HFFc6 (cell line): ENCODE measurements around the gene IL4I1. TPM values are rescaled to one million over a fixed set of nuclear protein-coding genes. Genes with fewer than 3 reads are reported as not detected.
A peak's percentile ranks its signal among the peaks of the same experiment; 100 is the strongest.

Experiments used
- DNase-seq: peaks from one replicate; pipeline ENCODE4 v3.0.0-alpha.2; 2018
- H3K27ac Mint-ChIP-seq: 2 replicates; pipeline ENCODE4 v1.8.0; 2020; ENCODE audit warnings: mild to moderate bottlenecking, mixed read lengths
- H3K27me3 Mint-ChIP-seq: 2 replicates; pipeline ENCODE4 v1.8.0; 2021; ENCODE audit warnings: mild to moderate bottlenecking, moderate library complexity, mixed read lengths; ENCODE audit not compliant: insufficient read depth
- H3K36me3 Mint-ChIP-seq: 2 replicates; pipeline ENCODE4 v1.8.0; 2021; ENCODE audit warnings: low read depth, mixed read lengths
- H3K4me1 Mint-ChIP-seq: 2 replicates; pipeline ENCODE4 v1.8.0; 2020; ENCODE audit warnings: low read depth, mixed read lengths
- H3K4me3 Mint-ChIP-seq: 2 replicates; pipeline ENCODE4 v1.8.0; 2020; ENCODE audit warnings: mild to moderate bottlenecking, moderate library complexity, mixed read lengths
- H3K9me3 Mint-ChIP-seq: 2 replicates; pipeline ENCODE4 v1.8.0; 2020; ENCODE audit warnings: mild to moderate bottlenecking, mixed read lengths
- total RNA-seq, 6 experiments: library from RNA; stranded (reverse); fragmentation: NEBNext Ultra II Directional; extraction: Animal tissue kit (Norgen Biotek cat#: 25700); gene quantifications; 2 replicates in 1 of 6; 3 replicates in 5 of 6; pipeline ENCODE4 v1.2.3, GENCODE V29; 2021
- TF ChIP-seq, protein P1 (sequence below): fragments of 200-600 bp; sonication (generic); IDR thresholded peaks from 2 replicates; pipeline ENCODE4 v1.5.0; 2021; ENCODE audit warnings: antibody characterized with exemption, mild to moderate bottlenecking

IL4I1 gene
- total RNA-seq, 6 experiments from 2014 or later, result 0.24 to 0.48 (median 0.41) TPM; not detected in 1

DNA sequence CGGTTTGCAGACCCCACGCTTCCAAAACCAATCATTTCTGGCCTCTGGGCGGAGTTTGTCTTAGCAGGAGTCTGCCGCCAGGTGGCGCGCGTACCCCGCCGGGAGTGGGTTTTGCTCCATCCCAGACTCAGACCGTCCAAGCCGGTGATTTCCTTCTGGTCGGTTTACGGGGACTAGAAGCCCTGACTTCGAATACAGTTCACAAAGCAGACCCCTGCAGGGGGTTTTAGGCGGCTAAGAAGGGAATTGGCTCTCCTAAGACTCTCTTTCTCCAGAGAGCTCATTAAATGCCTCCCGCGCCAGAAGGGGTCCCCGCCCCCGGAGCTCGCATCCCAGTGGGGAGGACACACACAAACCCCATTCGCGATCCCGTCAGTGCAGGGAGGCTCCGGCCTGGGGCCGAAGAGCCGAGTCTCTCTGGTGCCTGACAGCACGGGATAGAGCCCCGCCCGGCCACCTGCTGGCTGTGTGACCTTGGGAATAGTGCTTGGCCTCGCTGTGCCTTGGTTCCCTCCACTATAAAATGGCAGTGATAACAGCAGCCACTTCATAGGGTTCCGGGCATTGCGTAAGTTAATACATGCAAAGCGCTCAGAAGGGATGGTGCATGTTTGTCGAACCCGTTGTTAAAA is 41.2 kb upstream of the IL4I1 start:
- TF ChIP-seq, protein P1, sequence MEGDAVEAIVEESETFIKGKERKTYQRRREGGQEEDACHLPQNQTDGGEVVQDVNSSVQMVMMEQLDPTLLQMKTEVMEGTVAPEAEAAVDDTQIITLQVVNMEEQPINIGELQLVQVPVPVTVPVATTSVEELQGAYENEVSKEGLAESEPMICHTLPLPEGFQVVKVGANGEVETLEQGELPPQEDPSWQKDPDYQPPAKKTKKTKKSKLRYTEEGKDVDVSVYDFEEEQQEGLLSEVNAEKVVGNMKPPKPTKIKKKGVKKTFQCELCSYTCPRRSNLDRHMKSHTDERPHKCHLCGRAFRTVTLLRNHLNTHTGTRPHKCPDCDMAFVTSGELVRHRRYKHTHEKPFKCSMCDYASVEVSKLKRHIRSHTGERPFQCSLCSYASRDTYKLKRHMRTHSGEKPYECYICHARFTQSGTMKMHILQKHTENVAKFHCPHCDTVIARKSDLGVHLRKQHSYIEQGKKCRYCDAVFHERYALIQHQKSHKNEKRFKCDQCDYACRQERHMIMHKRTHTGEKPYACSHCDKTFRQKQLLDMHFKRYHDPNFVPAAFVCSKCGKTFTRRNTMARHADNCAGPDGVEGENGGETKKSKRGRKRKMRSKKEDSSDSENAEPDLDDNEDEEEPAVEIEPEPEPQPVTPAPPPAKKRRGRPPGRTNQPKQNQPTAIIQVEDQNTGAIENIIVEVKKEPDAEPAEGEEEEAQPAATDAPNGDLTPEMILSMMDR, result peak; percentile 99
- Mint-ChIP-seq H3K27ac (no peak overlapping the region), H3K27me3 (peaks cover 7% of the 10 kb centered on the region), H3K4me3 (peak overlapping the region; percentile 70), H3K9me3 (no peaks in the 10 kb centered on the region), H3K4me1 (no peaks in the 10 kb centered on the region), H3K36me3 (peaks cover 8% of the 10 kb centered on the region)
- DNase-seq, result peak; percentile 45

GRCh38 chr19:49936549-49936948 is 39.9 kb upstream of the IL4I1 start:
- H3K9me3 Mint-ChIP-seq, result no peaks in the 10 kb centered on the region
- TF ChIP-seq, protein P1, result no peak
- DNase-seq, result no peak
- H3K4me3 Mint-ChIP-seq, result no peak overlapping the region
- H3K27ac Mint-ChIP-seq, result no peak overlapping the region
- H3K36me3 Mint-ChIP-seq, result peaks cover 15% of the 10 kb centered on the region
- no peaks in the 10 kb centered on the region for H3K4me1 Mint-ChIP-seq
- H3K27me3 Mint-ChIP-seq, result peaks cover 2% of the 10 kb centered on the region

DNA sequence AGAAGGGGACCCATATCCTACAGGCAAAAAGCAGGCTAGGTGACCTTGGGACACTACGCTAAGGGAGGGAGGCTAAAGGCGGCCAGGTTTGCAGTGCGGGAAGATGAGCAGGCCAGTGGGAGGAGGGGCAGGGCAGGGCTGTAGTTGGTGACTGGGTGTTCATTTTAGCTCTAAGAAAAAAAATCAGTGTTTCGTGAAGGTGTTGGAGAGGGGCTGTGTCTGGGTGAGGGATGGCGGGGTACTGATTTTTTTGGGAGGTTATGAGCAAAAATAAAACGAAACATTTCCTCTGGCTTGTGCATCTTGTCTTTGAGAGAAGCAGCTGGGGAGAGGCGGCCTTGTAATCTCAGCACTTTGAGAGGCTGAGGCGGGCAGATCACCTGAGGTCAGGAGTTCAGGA is 37.0 kb upstream of the IL4I1 start:
- peaks cover 35% of the 10 kb centered on the region for H3K36me3 Mint-ChIP-seq
- H3K27ac Mint-ChIP-seq, result no peak overlapping the region
- H3K4me3 Mint-ChIP-seq, result no peak overlapping the region
- peaks cover 4% of the 10 kb centered on the region; the same call in 1 of the 2 replicates for H3K9me3 Mint-ChIP-seq
- DNase-seq, result no peak
- TF ChIP-seq, protein P1, result no peak
- H3K27me3 Mint-ChIP-seq, result peaks cover 9% of the 10 kb centered on the region
- peaks cover 8% of the 10 kb centered on the region for H3K4me1 Mint-ChIP-seq

DNA sequence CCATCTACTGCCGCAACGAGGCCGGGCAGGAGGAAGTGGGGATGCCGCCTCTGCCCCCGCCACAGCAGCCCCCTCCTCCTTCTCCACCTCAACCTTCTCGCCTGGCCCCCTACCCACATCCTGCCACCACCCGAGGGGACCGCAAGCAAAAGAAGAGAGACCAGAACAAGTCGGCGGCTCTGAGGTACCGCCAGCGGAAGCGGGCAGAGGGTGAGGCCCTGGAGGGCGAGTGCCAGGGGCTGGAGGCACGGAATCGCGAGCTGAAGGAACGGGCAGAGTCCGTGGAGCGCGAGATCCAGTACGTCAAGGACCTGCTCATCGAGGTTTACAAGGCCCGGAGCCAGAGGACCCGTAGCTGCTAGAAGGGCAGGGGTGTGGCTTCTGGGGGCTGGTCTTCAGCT is 36.0 kb upstream of the IL4I1 start:
- TF ChIP-seq, protein P1, result no peak
- Mint-ChIP-seq H3K9me3 (peaks cover 6% of the 10 kb centered on the region; the same call in 1 of the 2 replicates), H3K4me1 (peaks cover 12% of the 10 kb centered on the region), H3K27ac (no peak overlapping the region), H3K36me3 (peaks cover 41% of the 10 kb centered on the region), H3K27me3 (peaks cover 11% of the 10 kb centered on the region), H3K4me3 (no peak overlapping the region)
- no peak for DNase-seq

- no peak overlapping the region for H3K27ac Mint-ChIP-seq
- peaks cover 18% of the 10 kb centered on the region for H3K4me1 Mint-ChIP-seq
- TF ChIP-seq, protein P1, result no peak
- peaks cover 13% of the 10 kb centered on the region for H3K27me3 Mint-ChIP-seq
- H3K36me3 Mint-ChIP-seq, result peaks cover 48% of the 10 kb centered on the region
- DNase-seq, result no peak
- peaks cover 8% of the 10 kb centered on the region; the same call in 1 of the 2 replicates for H3K9me3 Mint-ChIP-seq
- no peak overlapping the region for H3K4me3 Mint-ChIP-seq
These were observed 35.4 kb upstream of the IL4I1 start for GRCh38 chr19:49932041-49932451.
